Esophagus mucosa (tissue), 1 donor: Measurements from ENCODE around the gene MOB1A. TPM values are rescaled to one million over a fixed set of nuclear protein-coding genes. Genes with fewer than 3 reads are reported as not detected.
"Not testable (repeated sequence)": the region's sequence is repeated elsewhere in the genome, so short reads cannot be mapped to it uniquely, and the experiment has no call there.

ENCODE experiments used
- ATAC-seq: fragments of 200-7000 bp; cut with Tn5 transposase; one replicate; pipeline ENCODE4 v1.9.1; 2020
- total RNA-seq: library from RNA; stranded (reverse); gene quantifications from one replicate; pipeline ENCODE4 v1.2.4, GENCODE V29; 2023
- donor health status: DM: yes; HTN: yes; CAD: no.

The MOB1A gene
- total RNA-seq, 1 donor from 2014 or later: 81.3 TPM

DNA sequence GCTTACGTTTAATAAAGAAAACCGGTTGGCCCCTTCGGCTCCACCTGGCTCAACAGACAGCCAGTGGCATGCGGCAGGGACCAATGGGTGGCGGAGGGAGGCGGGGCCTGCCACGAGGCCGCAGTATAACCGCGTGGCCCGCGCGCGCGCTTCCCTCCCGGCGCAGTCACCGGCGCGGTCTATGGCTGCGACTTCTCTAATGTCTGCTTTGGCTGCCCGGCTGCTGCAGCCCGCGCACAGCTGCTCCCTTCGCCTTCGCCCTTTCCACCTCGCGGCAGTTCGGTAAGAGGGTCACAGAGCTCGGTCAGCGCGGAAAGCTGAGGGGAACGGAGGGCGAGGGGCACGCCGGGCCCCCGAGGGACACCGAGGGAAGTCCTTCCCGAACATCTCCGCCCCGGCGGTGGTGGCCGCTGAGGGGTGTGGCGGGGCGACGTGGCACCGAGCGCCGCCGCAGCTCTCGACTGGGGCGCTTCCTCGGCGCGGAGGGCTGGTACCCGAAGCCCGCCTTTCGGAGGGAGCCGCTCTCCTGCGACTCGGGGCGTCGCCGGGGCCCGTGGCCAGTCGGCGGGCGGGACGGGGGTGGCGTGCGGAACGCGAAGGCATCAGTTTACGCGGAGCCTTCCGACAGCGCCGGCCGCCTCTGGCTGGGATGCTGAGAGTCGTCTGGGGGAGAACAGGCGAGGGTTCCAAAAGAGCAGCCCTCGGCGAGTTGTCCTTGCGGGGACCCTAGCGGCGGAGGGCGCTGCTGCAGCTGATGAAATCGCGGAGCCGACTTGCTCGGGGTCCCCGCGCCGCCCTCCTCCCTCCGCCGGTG is 20.0 kb upstream of the MOB1A start, which contains the start of gene MTHFD2:
Gene MTHFD2, plus strand, starts transcription at position 155 of the 814 bp plus-strand sequence. Its CDS starts 27 bp downstream, at position 182.
- ATAC-seq: peak; percentile 99

DNA sequence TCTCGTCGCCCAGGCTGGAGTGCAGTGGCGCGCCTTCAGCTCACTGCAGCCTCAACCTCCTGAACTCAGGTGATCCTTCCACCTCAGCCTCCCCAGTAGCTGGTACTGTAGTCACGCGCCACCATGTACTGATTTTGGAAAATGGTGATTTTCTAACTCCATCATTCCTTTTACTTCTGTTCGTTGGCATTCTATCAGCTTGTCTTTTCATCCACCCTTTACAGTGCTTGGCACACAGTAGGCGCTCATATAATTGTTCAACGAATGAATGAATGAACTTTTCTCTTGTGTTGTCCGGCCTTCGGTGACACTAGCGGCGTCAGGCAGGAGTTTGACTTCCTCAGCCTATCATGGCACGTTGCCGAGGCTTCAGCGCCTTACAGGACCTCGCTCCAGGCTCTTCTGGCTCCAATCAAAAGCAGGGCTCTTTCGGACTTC is 19.4 kb upstream of the MOB1A start:
- ATAC-seq: no peak

DNA sequence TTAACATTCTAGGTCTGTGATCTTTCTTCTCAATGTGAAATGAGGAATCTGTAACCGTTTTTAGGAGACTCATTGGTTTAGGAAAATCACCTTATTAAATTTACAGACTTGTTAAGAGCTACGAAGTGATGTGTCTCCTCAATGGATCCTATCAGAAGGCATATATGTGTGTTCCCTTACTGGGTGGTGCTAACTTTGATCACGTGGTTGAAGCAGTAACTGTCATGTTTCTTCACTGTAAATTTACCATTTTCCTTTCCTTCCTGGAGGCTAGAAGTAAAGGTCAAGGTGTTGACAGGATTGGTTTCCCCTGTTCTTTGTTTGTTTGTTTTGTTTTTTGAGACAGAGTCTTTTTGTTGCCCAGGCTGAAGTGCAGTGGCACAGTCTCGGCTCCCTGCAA is 18.4 kb upstream of the MOB1A start:
- ATAC-seq: no peak

DNA sequence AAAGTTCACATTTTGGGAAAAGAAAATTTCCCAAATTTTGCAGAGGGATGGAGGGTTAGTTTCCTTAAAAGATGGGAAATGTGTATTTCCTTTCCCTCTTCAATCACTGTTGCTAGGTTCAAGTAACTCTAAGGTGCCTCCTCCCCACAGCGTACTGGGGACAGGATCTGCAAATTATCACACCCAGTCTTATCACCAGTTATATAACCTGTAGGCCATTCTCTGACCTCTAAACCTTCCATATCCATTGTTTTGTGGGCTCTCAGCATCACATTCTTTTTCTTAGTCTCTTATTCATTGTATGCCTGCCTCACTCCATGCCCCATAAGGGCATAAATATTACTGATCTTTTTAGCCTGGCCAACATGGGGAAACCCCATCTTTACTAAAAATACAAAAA is 16.1 kb upstream of the MOB1A start:
- ATAC-seq: no peak

DNA sequence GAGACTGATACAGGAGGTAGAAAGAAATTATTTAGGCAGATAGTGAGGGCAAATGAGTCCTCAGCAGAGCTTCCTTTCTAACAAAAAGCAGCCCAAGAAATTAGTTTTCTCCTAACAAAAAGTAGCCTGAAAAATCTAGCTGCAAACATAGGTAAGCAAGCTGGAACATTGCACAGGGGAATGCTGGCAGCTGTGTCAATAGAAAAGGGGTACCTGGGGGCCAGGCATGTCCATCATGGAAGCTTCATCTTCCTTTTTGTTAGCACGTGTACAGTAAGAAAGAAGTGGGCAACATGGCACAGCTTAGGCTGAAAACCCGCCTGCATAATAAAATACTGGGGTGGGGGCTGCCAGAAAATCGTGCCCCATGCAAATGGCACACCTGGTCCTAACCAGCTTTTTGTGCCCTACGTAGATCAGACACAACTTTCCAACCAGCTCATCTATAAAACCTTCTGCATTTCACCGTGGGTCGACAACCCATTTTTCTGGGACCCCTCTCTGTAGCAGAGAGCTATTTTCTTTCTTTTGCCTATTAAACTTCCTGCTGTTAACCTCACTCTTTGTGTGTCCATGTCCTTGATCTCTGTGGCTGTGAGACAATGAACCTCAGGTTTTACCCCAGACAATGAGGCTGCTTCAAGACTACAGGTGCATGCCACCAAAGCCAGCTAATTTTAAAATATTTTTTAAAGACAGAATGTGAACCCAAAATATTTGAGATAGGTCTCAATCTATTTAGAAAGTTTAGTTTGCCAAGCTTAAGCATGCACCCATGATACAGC is 13.1 kb upstream of the MOB1A start:
- ATAC-seq: no peak

DNA sequence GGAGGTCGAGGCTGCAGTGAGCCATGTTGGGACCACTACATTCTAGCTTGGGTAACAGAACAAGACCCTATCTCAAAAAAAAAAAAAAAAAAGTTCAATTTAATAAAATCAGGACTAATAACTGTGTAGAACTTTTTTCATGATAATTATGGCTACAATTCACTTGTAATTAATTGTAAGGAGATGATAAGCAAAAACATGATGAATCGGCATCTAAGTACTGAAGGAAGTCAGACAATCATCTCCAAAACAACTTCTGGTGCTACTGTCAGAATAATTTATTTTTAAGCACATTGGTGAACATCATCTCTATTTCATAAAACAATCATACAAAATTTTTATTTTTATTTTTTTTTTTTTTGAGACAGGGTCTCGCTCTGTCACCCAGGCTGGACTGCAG is 10.0 kb upstream of the MOB1A start:
- ATAC-seq: no peak

DNA sequence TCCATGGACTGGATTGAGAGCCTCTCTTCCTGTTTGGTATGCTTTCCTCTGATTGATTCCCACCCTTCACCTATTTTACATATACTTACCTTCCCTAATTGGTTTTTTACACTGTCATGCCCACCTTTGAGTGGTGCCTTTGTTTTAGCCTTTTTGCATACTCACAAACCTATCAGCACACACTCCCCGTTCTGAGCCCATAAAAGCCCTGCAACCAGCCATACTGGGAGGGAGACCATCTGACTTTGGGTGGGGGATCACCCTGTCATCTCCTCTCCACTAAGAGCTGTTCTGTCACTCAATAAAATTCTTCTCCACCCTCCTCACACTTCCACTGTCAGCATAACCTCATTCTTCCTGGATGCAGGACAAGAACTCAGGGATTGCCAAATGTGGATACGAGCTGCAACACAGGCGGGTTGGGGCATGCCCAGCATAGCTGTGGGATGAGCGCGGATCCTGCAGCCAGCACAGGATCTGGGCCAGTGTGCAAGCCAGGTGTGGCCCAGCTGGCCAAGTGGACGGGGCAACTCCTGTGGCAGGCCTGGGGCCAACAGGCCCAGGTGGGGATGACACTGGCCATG is 9.4 kb upstream of the MOB1A start:
- peak; percentile 96 for ATAC-seq

DNA sequence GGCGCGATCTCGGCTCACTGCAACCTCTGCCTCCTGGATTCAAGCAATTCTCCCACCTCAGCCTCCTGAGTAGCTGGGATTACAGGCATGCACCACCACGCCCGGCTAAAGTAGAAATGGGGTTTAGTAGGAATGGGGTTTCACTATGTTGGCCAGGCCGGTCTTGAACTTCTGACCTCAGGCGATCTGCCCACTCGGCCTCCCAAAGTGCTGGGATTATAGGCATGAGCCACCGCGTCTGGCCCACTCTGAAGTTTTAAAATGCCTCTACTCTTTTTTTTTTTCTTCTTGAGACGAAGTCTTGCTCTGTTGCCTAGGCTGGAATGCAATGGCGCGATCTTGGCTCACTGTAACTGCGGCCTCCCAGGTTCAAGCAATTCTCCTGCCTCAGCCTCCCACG is 8.0 kb upstream of the MOB1A start:
- ATAC-seq: not testable (repeated sequence)

DNA sequence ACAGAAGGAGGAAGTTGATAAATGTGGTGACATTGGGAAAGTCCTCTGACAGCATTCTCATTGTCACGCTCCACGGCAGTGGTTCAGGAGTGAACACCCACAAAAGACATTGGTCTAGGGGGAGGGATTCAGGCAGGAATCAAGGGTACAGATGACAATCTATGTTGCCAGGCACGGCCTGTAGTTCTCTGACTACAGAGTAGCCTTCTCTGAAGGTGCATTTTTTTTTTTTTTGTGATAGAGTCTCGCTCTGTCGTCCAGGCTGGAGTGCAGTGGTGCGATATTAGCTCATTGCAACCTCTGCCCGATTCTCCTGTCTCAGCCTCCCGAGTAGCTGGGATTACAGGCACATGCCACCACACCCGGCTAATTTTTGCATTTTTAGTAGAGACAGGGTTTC is 7.4 kb upstream of the MOB1A start:
- peak; percentile 51 for ATAC-seq

DNA sequence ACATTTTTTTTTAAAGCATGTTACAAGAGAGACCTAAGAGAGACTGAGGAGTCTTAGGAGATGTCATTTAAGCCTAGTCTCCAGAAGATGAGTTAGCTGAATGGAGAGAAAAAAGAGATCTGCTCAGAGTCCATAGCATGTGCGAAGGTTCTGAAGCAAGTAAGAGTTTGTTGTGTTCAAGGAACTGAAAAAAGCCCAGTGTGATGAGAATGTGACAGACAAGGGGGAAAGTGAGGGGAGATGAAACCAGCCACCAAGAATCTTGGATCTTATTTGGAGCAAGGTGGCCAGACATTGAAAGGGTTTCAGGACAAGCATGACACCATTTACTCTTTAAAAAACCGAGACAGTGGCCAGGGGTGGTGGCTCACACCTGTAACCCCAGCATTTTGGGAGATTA is 5.2 kb upstream of the MOB1A start:
- ATAC-seq: no peak

DNA sequence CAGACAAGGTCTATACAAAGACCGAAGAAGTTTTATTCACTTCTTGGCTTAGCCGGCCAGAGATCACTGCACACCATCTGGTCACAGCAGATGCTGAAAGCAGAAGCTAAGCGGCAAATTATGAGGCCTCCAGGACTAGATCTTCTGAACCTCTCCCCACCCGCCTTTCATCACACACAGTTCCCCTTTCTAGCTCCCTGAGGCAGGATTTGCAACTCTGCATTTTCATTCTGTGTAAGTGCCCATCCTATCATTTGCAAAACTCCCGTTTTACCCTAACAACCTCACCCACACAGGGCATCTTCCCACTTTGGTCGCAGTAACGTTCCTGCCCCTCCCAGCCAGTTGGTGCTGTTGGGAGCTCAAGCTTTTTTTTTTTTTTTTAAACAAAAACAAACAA is 3.1 kb upstream of the MOB1A start:
- peak; percentile 5 for ATAC-seq

DNA sequence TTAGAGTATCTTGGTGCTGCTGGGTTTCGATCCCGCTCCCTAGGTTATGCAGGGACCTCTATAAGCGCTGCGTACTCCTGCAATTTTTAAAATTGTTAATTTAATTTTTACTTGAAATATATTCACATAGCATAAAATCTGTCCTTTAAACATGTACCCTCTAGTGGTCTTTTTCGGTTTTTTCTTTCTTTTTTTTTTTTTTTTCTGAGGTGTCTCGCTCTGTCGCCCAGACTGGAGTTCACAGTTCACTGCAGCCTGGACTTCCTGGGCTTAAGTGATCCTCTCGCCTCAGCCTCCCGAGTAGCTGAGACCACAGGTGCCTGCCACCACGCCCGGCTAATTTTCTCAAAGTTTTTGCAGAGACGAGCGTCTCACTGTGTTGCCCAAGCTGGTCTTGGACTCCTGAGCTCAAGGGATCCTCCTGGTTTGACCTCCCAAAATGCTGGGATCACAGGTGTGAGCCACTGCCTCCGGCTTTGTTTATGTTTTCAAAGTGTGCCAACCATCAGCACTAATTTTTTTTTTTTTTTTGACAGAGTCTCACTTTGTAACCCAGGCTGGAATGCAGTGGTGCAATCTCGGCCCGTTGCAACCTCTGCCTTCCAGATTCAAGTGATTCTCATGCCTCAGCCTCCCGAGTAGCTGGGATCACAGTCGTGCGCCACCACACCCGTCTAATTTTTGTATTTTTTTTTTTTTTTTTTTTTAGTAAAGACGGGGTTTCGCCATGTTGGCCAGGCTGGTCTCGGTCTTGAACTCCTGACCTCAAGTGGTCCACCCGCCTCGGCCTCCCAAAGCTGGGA is 585 bp upstream of the MOB1A start:
- ATAC-seq: no peak

DNA sequence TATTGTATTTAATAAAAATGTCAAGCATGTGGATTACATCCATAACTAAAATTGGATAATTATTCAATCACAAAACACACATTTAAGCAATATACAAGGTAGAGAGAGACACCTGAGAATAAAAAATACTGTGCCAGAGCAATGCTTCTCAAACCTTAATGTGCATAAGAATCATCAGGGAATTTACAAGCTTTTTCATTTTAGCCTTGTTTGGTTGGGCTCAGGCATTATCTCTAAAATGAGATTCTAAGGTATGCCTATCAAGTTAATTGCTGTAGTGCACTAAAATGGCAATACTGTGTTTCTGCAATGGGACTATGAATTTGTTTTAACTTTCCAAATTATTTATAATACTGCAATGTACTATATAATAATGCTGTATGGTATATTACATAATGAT is 983 bp downstream of the MOB1A start:
- ATAC-seq: no peak

DNA sequence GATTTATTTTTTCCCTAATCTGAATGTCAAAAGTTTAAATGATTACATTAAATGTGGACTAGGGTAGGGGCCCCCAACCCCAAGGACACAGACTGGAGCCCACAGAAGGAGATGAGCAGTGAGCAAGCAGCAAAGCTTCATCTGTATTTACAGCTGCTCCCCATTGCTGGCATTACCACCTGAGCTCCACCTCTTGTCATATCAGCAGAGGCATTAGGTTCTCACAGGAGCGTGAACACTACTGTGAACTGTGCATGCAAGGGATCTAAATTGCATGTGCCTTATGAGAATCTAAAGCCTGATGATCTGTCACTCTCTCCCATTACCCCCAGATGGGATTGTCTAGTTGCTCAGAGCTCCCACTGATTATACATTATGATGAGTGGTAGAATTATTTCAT is 3.8 kb downstream of the MOB1A start:
- no peak for ATAC-seq

DNA sequence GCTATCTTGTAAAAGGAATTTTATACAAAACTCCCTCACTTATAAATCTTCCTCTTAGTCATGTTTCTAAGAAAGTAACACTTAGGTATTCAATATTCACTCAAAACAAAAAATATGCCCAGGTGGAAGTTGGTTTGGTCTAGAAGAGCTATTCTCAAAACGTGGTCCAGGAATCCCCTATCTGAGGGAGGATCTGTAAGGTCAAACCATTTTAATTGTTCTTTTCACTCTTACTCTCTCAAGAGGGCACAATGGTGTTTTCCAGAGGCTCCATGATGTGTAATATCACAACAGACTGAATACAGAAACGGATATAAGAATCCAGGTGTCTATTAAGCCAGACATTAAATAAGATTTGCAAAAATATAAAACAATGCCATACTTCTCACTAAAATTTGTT is 9.9 kb downstream of the MOB1A start:
- no peak for ATAC-seq

DNA sequence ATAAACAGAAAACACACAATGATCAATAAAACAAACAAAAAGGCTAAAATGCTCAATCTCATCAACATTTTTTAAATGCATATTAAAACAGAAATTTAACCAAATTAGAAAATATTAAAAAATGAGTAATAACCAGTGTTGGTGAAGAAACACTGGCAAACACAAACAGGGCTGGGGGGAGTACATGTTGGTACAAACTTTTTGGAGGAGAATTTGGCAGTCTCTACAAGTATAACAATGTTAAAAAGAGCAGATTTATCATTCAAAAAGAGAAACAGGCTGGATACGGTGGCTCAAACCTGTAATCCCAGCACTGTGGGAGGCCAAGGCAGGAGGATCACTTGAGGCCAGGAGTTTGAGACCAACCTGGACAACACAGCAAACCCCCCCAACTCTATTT is 13.9 kb downstream of the MOB1A start:
- ATAC-seq: no peak

DNA sequence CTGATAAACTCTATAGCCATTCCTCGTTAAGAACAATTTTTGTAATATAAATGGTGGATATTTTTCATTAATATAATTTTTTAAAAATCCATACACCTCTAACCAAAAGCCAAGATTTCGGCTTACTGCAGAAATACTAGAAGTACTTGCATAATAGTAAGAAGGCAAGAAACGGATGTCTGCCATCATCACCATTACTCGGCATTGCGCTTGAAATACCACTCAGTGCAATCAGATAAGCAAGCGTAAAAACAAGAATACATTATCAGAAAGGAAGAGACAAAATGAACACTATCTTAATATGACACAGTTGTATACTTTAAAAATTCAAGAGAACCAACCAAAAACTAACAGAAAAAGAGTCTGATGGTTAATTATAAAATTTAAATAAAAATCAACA is 15.7 kb downstream of the MOB1A start:
- ATAC-seq: no peak

DNA sequence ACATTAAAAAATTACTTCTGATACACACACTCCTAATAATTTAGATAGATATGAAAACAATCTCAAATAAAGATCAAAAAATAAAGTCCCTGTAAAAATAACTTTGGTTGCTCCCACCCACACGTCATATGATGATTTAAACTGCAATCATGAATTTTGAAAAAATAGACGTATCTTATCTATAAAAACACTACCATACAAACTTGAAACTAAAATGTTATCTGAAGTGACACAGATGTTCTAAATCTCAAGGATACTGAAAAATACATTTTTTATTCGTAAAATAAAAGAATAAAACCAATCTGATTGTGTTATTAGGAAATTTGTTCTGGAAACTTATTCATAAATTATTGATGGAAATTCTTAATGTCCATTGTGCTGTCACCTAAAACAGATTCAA is 22.8 kb downstream of the MOB1A start:
- no peak for ATAC-seq

DNA sequence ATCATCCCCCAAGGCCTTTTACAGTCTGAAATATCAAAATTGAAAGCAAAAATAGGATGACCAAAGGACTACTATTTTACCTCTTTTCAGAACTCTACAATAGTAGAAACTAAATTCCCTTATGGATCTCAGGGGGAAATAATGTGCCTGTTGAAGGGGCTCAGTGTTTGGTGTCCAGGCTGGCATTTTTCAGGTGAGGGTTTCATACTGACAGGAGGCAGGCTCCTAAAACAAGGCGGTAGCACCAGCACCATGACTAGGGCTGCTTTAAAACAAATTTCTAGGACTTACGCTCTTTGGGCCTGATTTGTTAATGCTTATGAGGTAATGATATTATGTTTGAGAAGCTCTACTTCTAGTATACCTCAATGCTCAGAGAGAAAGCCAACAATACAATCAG is 25.7 kb downstream of the MOB1A start:
- ATAC-seq: no peak

DNA sequence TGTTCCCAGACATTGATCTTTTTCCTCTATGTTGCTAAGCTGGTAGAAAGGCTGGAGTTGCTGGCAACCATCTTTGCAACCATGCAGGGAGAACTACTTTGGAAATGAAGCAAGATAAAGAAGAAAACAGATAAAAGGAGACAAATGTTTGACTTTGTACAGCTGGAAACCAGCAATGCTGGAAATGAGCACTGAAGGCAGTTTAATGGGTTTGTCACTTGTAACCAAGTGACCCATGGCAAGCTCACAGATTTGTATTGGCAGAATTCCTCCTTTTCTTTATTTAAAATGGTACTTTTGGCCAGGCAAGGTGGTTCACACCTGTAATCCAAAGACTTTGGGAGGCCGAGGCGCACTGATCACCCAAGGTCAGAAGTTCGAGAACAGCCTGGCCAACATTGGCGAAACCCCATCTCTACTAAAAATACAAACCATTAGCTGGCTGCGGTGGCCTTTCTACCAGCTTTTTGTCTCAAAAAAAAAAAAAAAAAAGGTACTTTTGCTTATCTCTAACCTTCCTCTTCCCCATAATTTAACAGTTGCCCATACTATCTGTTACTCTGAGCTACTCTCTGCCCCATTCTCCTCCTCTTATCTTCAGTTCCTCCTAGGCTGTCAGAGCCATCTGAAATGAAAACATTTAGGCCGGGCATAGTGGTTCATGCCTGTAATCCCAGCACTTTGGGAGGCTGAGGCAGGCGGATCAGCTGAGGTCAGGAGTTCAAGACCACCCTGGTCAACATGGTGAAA is 28.9 kb downstream of the MOB1A start:
- no peak for ATAC-seq

DNA sequence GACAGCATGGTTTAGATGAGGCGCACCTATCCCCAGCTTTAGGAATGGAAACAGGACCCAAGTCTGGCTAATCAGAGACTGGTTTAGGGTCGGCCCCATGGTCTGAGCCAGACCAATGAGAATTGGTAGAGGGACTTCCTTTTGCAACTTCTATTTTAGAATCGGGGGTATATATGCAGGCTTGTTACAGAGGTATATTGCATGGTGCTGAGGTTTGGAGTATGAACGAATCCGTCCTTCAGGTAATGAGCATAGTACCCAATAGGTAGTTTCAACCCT is 29.5 kb downstream of the MOB1A start:
- no peak for ATAC-seq
